Omental fat pad (tissue), 4 donors: Measurements from ENCODE around the gene SH3BP4. TPM values are rescaled to one million over a fixed set of nuclear protein-coding genes. Genes with fewer than 3 reads are reported as not detected.

Experiments
- ATAC-seq: fragments of 150-250 bp; one replicate; pipeline ENCODE4 v1.9.1; 2016; ENCODE audit warnings: mild to moderate bottlenecking, moderate library complexity; ENCODE audit not compliant: low FRiP score
- DNase-seq: peaks from one replicate; pipeline ENCODE4 v3.0.0-alpha.2; 2019; ENCODE audit warnings: low spot score
- CTCF ChIP-seq, 3 donors: fragments of 450-650 bp; IDR thresholded peaks; one replicate each; pipeline ENCODE4 v1.5.1; 2016 to 2017; ENCODE audit warnings: antibody characterized with exemption in 3 of 3, mild to moderate bottlenecking in 3 of 3, moderate library complexity in 2 of 3
- total RNA-seq, 4 donors: library from RNA; depleted of rRNA; stranded (reverse); fragments of >200 nt; gene quantifications; one replicate each; pipeline ENCODE4 v1.1.0, GENCODE V29; 2016

SH3BP4 gene
- total RNA-seq, 4 donors from 2014 or later: 32.5 to 66.9 (median 44.2) TPM

GRCh38 chr2:235031686-235032373 lies 80.0 kb downstream of the SH3BP4 start:
- no peak for TF ChIP-seq CTCF (IDR thresholded peaks at IDR 0.05)
- ATAC-seq (no peak), DNase-seq (no peak)

GRCh38 chr2:235032466-235032865 lies 80.6 kb downstream of the SH3BP4 start:
- DNase-seq: no peak
- no peak for ATAC-seq
- TF ChIP-seq CTCF (IDR thresholded peaks at IDR 0.05): no peak

GRCh38 chr2:235032949-235033348 lies 81.1 kb downstream of the SH3BP4 start:
- no peak for TF ChIP-seq CTCF (IDR thresholded peaks at IDR 0.05)
- DNase-seq (no peak), ATAC-seq (no peak)

GRCh38 chr2:235034265-235035118 lies 82.7 kb downstream of the SH3BP4 start:
- TF ChIP-seq CTCF (IDR thresholded peaks at IDR 0.05): no peak
- no peak for DNase-seq
- ATAC-seq: no peak

- no peak for TF ChIP-seq CTCF (IDR thresholded peaks at IDR 0.05)
- no peak for DNase-seq
- ATAC-seq: no peak
Measured at GRCh38 chr2:235037604-235038166, 85.9 kb downstream of the SH3BP4 start.

GRCh38 chr2:235041221-235041917 lies 89.6 kb downstream of the SH3BP4 start:
- no peak for TF ChIP-seq CTCF (IDR thresholded peaks at IDR 0.05)
- no peak for ATAC-seq
- DNase-seq: no peak
